ENCODE measurements around the gene SPTB.

DNA sequence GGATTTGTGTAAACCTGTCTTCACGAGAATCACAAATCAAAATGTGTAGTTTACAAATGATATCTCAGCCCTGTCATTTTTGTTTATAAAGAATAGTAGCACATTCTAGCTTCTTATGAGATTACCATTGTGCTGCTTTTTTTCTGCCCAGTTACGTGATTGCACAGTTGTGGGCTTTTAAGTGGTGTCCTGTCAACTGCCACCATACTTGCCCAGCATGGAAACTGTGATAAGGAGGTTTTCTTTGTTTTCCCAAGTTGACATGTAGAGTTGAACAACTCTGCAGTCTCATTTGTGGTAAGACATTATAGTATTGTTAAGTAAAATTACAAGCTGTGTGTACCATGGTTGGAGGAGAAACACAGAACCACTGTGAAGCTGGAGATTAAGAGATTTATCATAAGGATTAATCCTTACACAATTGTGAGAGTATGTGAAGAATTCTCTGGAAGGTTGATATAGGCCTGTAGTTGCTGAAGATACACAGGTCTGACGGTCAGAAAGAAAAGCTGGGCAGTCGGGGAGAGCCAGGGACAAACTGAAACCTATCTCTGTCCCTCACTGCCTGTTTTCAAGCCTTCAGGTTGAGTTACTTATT lies 46.8 kb upstream of the SPTB start:
- TF ChIP-seq, protein P1, sequence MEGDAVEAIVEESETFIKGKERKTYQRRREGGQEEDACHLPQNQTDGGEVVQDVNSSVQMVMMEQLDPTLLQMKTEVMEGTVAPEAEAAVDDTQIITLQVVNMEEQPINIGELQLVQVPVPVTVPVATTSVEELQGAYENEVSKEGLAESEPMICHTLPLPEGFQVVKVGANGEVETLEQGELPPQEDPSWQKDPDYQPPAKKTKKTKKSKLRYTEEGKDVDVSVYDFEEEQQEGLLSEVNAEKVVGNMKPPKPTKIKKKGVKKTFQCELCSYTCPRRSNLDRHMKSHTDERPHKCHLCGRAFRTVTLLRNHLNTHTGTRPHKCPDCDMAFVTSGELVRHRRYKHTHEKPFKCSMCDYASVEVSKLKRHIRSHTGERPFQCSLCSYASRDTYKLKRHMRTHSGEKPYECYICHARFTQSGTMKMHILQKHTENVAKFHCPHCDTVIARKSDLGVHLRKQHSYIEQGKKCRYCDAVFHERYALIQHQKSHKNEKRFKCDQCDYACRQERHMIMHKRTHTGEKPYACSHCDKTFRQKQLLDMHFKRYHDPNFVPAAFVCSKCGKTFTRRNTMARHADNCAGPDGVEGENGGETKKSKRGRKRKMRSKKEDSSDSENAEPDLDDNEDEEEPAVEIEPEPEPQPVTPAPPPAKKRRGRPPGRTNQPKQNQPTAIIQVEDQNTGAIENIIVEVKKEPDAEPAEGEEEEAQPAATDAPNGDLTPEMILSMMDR (IDR thresholded peaks at IDR 0.05 in 2 of 3, conservative IDR thresholded peaks at IDR 0.05 in 1 of 3; ENCODE audit: control insufficient read depth in 2 of 3, extremely low read depth in 1 of 3, insufficient read depth in 1 of 3, low read depth in 3 of 3, low read length in 3 of 3) = no peak
- TF ChIP-seq EP300 (IDR thresholded peaks at IDR 0.05; ENCODE audit: borderline replicate concordance in 1 of 2, control insufficient read depth in 1 of 2, low read depth in 2 of 2, low read length in 2 of 2) = no peak
